SK-N-SH treated with all-trans-retinoic acid at 6 μM for 48 hours (cell line): ENCODE results near the gene POFUT1.

Experiments used
- ATAC-seq: fragments of 200-7000 bp; cut with Tn5 transposase; 3 replicates; pipeline ENCODE4 v1.9.1; 2020; ENCODE audit warnings: mild to moderate bottlenecking, moderate library complexity
- ARNTL ChIP-seq: fragments of 450-650 bp; formaldehyde crosslinking; IDR thresholded peaks from 2 replicates; pipeline ENCODE4 v1.5.0; 2020; ENCODE audit warnings: low read depth, mild to moderate bottlenecking, moderate library complexity, borderline replicate concordance
- BACH2 ChIP-seq: fragments of 250-450 bp; sonication (Bioruptor Pico); IDR thresholded peaks from 2 replicates; pipeline ENCODE4 v1.9.0; 2021; ENCODE audit warnings: mild to moderate bottlenecking, borderline replicate concordance
- CREB5 ChIP-seq: fragments of 250-450 bp; sonication (Bioruptor Pico); IDR thresholded peaks from 2 replicates; pipeline ENCODE4 v1.5.1; 2020; ENCODE audit warnings: low read depth, mild to moderate bottlenecking, moderate library complexity
- CSDC2 ChIP-seq: fragments of 250-450 bp; sonication (Bioruptor Pico); IDR thresholded peaks from 2 replicates; pipeline ENCODE4 v1.5.0; 2020; ENCODE audit warnings: mild to moderate bottlenecking, moderate library complexity
- CSRNP3 ChIP-seq: fragments of 250-450 bp; sonication (Bioruptor Pico); IDR thresholded peaks from 2 replicates; pipeline ENCODE4 v1.5.1; 2021; ENCODE audit warnings: mild to moderate bottlenecking, moderate library complexity
- ESRRG ChIP-seq: fragments of 250-450 bp; sonication (Bioruptor Pico); IDR thresholded peaks from 2 replicates; pipeline ENCODE4 v1.6.1; 2021; ENCODE audit warnings: mild to moderate bottlenecking
- GLIS3 ChIP-seq: fragments of 250-450 bp; sonication (Bioruptor Pico); IDR thresholded peaks from 2 replicates; pipeline ENCODE4 v1.5.0; 2020; ENCODE audit warnings: mild to moderate bottlenecking, moderate library complexity
- ISL1 ChIP-seq: fragments of 250-450 bp; sonication (Bioruptor Pico); IDR thresholded peaks from 2 replicates; pipeline ENCODE4 v2.1.2; 2022; ENCODE audit warnings: mild to moderate bottlenecking, moderate library complexity
- OSR1 ChIP-seq: fragments of 250-450 bp; sonication (Bioruptor Pico); IDR thresholded peaks from 2 replicates; pipeline ENCODE4 v1.8.0; 2022; ENCODE audit warnings: moderate library complexity, mild to moderate bottlenecking, inconsistent platforms
- PATZ1 ChIP-seq: fragments of 250-450 bp; sonication (Bioruptor Pico); IDR thresholded peaks from 2 replicates; pipeline ENCODE4 v1.8.0; 2020; ENCODE audit warnings: mild to moderate bottlenecking, moderate library complexity, borderline replicate concordance
- POU6F1 ChIP-seq: fragments of 250-450 bp; sonication (Bioruptor Pico); IDR thresholded peaks from 2 replicates; pipeline ENCODE4 v1.8.0; 2021; ENCODE audit warnings: low read depth, mild to moderate bottlenecking, moderate library complexity, borderline replicate concordance
- PPARA ChIP-seq: fragments of 250-450 bp; sonication (Bioruptor Pico); IDR thresholded peaks from 2 replicates; pipeline ENCODE4 v1.5.0; 2020; ENCODE audit warnings: mild to moderate bottlenecking, borderline replicate concordance
- RARB ChIP-seq: fragments of 250-450 bp; sonication (Bioruptor Pico); IDR thresholded peaks from 2 replicates; pipeline ENCODE4 v1.8.0; 2021; ENCODE audit warnings: mild to moderate bottlenecking, moderate library complexity
- SNAI2 ChIP-seq: fragments of 250-450 bp; sonication (Bioruptor Pico); IDR thresholded peaks from 2 replicates; pipeline ENCODE4 v1.5.0; 2020; ENCODE audit warnings: mild to moderate bottlenecking, moderate library complexity
- TCF4 ChIP-seq: fragments of 250-450 bp; sonication (Bioruptor Pico); IDR thresholded peaks from 2 replicates; pipeline ENCODE4 v1.8.0; 2021; ENCODE audit warnings: mild to moderate bottlenecking, moderate library complexity, borderline replicate concordance
- TSHZ2 ChIP-seq: fragments of 250-450 bp; sonication (Bioruptor Pico); IDR thresholded peaks from 2 replicates; pipeline ENCODE4 v1.5.0; 2020; ENCODE audit warnings: mild to moderate bottlenecking, moderate library complexity
- ZC3H10 ChIP-seq: fragments of 250-450 bp; sonication (Bioruptor Pico); IDR thresholded peaks from 2 replicates; pipeline ENCODE4 v1.5.1; 2021; ENCODE audit warnings: mild to moderate bottlenecking, moderate library complexity
- ZFP3 ChIP-seq: fragments of 250-450 bp; sonication (Bioruptor Pico); IDR thresholded peaks from 2 replicates; pipeline ENCODE4 v1.5.0; 2020; ENCODE audit warnings: mild to moderate bottlenecking, moderate library complexity
- ZFP30 ChIP-seq: fragments of 450-650 bp; formaldehyde crosslinking; IDR thresholded peaks from 2 replicates; pipeline ENCODE4 v1.5.0; 2022; ENCODE audit warnings: mild to moderate bottlenecking, moderate library complexity
- ZNF565 ChIP-seq: fragments of 450-650 bp; formaldehyde crosslinking; conservative IDR thresholded peaks from 2 replicates; pipeline ENCODE4 v1.5.0; 2020; ENCODE audit warnings: low read depth, mild to moderate bottlenecking, moderate library complexity
- ZNF70 ChIP-seq: fragments of 450-650 bp; formaldehyde crosslinking; IDR thresholded peaks from 2 replicates; pipeline ENCODE4 v1.5.0; 2020; ENCODE audit warnings: mild to moderate bottlenecking, moderate library complexity

The POFUT1 gene

GRCh38 chr20:32189123-32189410 lies 18.6 kb upstream of the POFUT1 start:
- ATAC-seq, result no peak
- TF ChIP-seq PPARA (CRISPR knock-in tag) (no peak), ISL1 (CRISPR knock-in tag) (no peak)

GRCh38 chr20:32189691-32190615 lies 17.7 kb upstream of the POFUT1 start:
- no peak for TF ChIP-seq BACH2
- no peak for TF ChIP-seq POU6F1 (CRISPR knock-in tag)
- no peak for TF ChIP-seq CSRNP3
- no peak for TF ChIP-seq PPARA (CRISPR knock-in tag)
- no peak for TF ChIP-seq RARB (CRISPR knock-in tag)
- no peak for TF ChIP-seq ZNF70 (CRISPR knock-in tag)
- no peak for TF ChIP-seq ARNTL (CRISPR knock-in tag)
- TF ChIP-seq ZFP30, result no peak
- TF ChIP-seq ZNF565, result no peak
- no peak for TF ChIP-seq ISL1 (CRISPR knock-in tag)
- TF ChIP-seq GLIS3 (CRISPR knock-in tag), result no peak
- TF ChIP-seq ZFP3 (CRISPR knock-in tag), result no peak
- no peak for TF ChIP-seq OSR1 (CRISPR knock-in tag)
- TF ChIP-seq, all 23 proteins: peak for 0
- peak; percentile 68 for ATAC-seq

GRCh38 chr20:32190616-32191415 lies 16.9 kb upstream of the POFUT1 start:
- no peak for TF ChIP-seq BACH2
- peak; percentile 19 for ATAC-seq

- no peak for TF ChIP-seq ZFP3 (CRISPR knock-in tag)
- TF ChIP-seq ARNTL (CRISPR knock-in tag), result no peak
- TF ChIP-seq BACH2, result no peak
- TF ChIP-seq CSRNP3, result no peak
- TF ChIP-seq TSHZ2 (CRISPR knock-in tag), result no peak
- no peak for TF ChIP-seq ZFP30
- no peak for TF ChIP-seq ZNF565
- TF ChIP-seq TCF4 (CRISPR knock-in tag), result no peak
- no peak for TF ChIP-seq ESRRG
- TF ChIP-seq RARB (CRISPR knock-in tag), result no peak
- TF ChIP-seq ZNF70 (CRISPR knock-in tag), result no peak
- no peak for TF ChIP-seq CSDC2 (CRISPR knock-in tag)
- TF ChIP-seq CREB5 (CRISPR knock-in tag), result no peak
- TF ChIP-seq ZC3H10 (CRISPR knock-in tag), result no peak
- no peak for TF ChIP-seq ISL1 (CRISPR knock-in tag)
- TF ChIP-seq SNAI2 (CRISPR knock-in tag), result no peak
- no peak for TF ChIP-seq PATZ1
- TF ChIP-seq OSR1 (CRISPR knock-in tag), result no peak
- TF ChIP-seq GLIS3 (CRISPR knock-in tag), result no peak
- ATAC-seq, result no peak
Measured at GRCh38 chr20:32191422-32191821, 16.3 kb upstream of the POFUT1 start.
